HG02973 (cell line): Measurements from ENCODE around the gene CST1.
"Not testable (repeated sequence)": the region's sequence is repeated elsewhere in the genome, so short reads cannot be mapped to it uniquely, and the experiment has no call there.

Experiments
- ATAC-seq: cut with Tn5 transposase; IDR thresholded peaks from one replicate; pipeline ENCODE4 v1.9.1; 2021; ENCODE audit warnings: moderate library complexity; ENCODE audit not compliant: unreplicated experiment

Gene CST1

GRCh38 chr20:23755131-23755611, 4.4 kb upstream of the CST1 start:
- not testable (repeated sequence) for ATAC-seq

GRCh38 chr20:23754731-23755130, 4.0 kb upstream of the CST1 start:
- no peak for ATAC-seq

GRCh38 chr20:23753589-23753988, 2.9 kb upstream of the CST1 start:
- ATAC-seq: no peak

- ATAC-seq: no peak
Observed at GRCh38 chr20:23753194-23753548, 2.4 kb upstream of the CST1 start.

GRCh38 chr20:23752481-23753193, 1.9 kb upstream of the CST1 start:
- no peak for ATAC-seq

- ATAC-seq: no peak
Observed at GRCh38 chr20:23752019-23752418, 1.3 kb upstream of the CST1 start.

GRCh38 chr20:23749746-23750145, 989 bp downstream of the CST1 start:
- no peak for ATAC-seq

GRCh38 chr20:23748975-23749374, 1.8 kb downstream of the CST1 start:
- not testable (repeated sequence) for ATAC-seq

GRCh38 chr20:23747551-23747950, 3.2 kb downstream of the CST1 start:
- not testable (repeated sequence) for ATAC-seq

GRCh38 chr20:23747092-23747491, 3.6 kb downstream of the CST1 start:
- ATAC-seq: not testable (repeated sequence)

- ATAC-seq: no peak
Observed at GRCh38 chr20:23746321-23746720, 4.4 kb downstream of the CST1 start.

- no peak for ATAC-seq
Observed at GRCh38 chr20:23745247-23745646, 5.5 kb downstream of the CST1 start.

GRCh38 chr20:23744817-23745216, 5.9 kb downstream of the CST1 start:
- ATAC-seq: no peak

GRCh38 chr20:23735391-23735790, 15.3 kb downstream of the CST1 start:
- not testable (repeated sequence) for ATAC-seq

GRCh38 chr20:23734949-23735348, 15.8 kb downstream of the CST1 start:
- ATAC-seq: not testable (repeated sequence)

GRCh38 chr20:23734440-23734839, 16.3 kb downstream of the CST1 start:
- not testable (repeated sequence) for ATAC-seq

- ATAC-seq: no peak
Observed at GRCh38 chr20:23727016-23727415, 23.7 kb downstream of the CST1 start.

GRCh38 chr20:23725102-23725501, 25.6 kb downstream of the CST1 start:
- ATAC-seq: no peak

GRCh38 chr20:23723659-23724307, 27.0 kb downstream of the CST1 start:
- not testable (repeated sequence) for ATAC-seq

GRCh38 chr20:23722851-23723250, 27.9 kb downstream of the CST1 start:
- not testable (repeated sequence) for ATAC-seq

GRCh38 chr20:23721962-23722361, 28.8 kb downstream of the CST1 start:
- no peak for ATAC-seq

GRCh38 chr20:23719351-23719750, 31.4 kb downstream of the CST1 start:
- not testable (repeated sequence) for ATAC-seq
